Gastroesophageal sphincter (tissue), 4 donors: ENCODE results near the gene TTYH3. TPM values are rescaled to one million over a fixed set of nuclear protein-coding genes. Genes with fewer than 3 reads are reported as not detected.
"Not testable (repeated sequence)": the region's sequence is repeated elsewhere in the genome, so short reads cannot be mapped to it uniquely, and the experiment has no call there.

Experiments
- ATAC-seq: fragments of 150-250 bp; one replicate; pipeline ENCODE4 v1.9.1; 2016; ENCODE audit warnings: mild to moderate bottlenecking, moderate library complexity
- H3K27ac ChIP-seq, 4 donors: fragments of 200-600 bp; sonication (generic) in 3 of 4; 1 replicate in 3 of 4; 2 replicates in 1 of 4; pipeline ENCODE4 v1.5.1; 2016 to 2019
- H3K27me3 ChIP-seq: fragments of 200-600 bp; sonication (generic); one replicate; pipeline ENCODE4 v1.5.1; 2019
- H3K36me3 ChIP-seq, 2 donors: fragments of 200-600 bp; sonication (generic); one replicate each; pipeline ENCODE4 v1.5.1; 2019; ENCODE audit warnings: control low read depth in 1 of 2
- H3K4me1 ChIP-seq, 3 donors: fragments of 200-600 bp; sonication (generic); 1 replicate in 2 of 3; 2 replicates in 1 of 3; pipeline ENCODE4 v1.5.1; 2016 to 2019; ENCODE audit warnings: control low read depth in 2 of 3
- H3K4me3 ChIP-seq, 2 donors: fragments of 200-600 bp; sonication (generic); one replicate each; pipeline ENCODE4 v1.5.1; 2019; ENCODE audit warnings: mild to moderate bottlenecking in 1 of 2, moderate library complexity in 1 of 2
- H3K9me3 ChIP-seq, 3 donors: fragments of 200-600 bp; sonication (generic); one replicate each; pipeline ENCODE4 v1.5.1; 2017 to 2019; ENCODE audit warnings: control low read depth in 2 of 3
- EP300 ChIP-seq: sonication (generic); formaldehyde crosslinking; IDR thresholded peaks from one replicate; pipeline ENCODE4 v1.6.1; 2017; ENCODE audit warnings: antibody characterized with exemption, mild to moderate bottlenecking
- POLR2A ChIP-seq, 2 donors: fragments of 450-650 bp; IDR thresholded peaks; one replicate each; pipeline ENCODE4 v1.6.1; 2017; ENCODE audit warnings: antibody characterized with exemption in 2 of 2, mild to moderate bottlenecking in 2 of 2, moderate library complexity in 1 of 2
- POLR2AphosphoS5 ChIP-seq: sonication (generic); formaldehyde crosslinking; IDR thresholded peaks from one replicate; pipeline ENCODE4 v1.6.1; 2017; ENCODE audit warnings: antibody characterized with exemption
- WGBS, 2 donors: methylation state at CpG; one replicate each; pipeline ENCODE4 v1.1.5; 2018; ENCODE audit warnings: low coverage in 1 of 2; 5-methylcytosine and 5-hydroxymethylcytosine counted together
- total RNA-seq, 4 donors: library from RNA; depleted of rRNA; stranded (reverse); fragments of >200 nt; gene quantifications; one replicate each; pipeline ENCODE4 v1.1.0, GENCODE V29; 2016
- TF ChIP-seq, protein P1 (sequence below), 4 experiments: fragments of 200-600 bp in 2 of 4; fragments of 450-650 bp in 2 of 4; sonication (generic) in 1 of 4; IDR thresholded peaks; one replicate each; pipeline ENCODE4 v1.5.1; 2017 to 2019; ENCODE audit warnings: antibody characterized with exemption in 4 of 4, mild to moderate bottlenecking in 2 of 4, moderate library complexity in 2 of 4

Gene TTYH3
- total RNA-seq, 4 donors from 2014 or later: 11.2 to 29.8 (median 16.9) TPM

DNA sequence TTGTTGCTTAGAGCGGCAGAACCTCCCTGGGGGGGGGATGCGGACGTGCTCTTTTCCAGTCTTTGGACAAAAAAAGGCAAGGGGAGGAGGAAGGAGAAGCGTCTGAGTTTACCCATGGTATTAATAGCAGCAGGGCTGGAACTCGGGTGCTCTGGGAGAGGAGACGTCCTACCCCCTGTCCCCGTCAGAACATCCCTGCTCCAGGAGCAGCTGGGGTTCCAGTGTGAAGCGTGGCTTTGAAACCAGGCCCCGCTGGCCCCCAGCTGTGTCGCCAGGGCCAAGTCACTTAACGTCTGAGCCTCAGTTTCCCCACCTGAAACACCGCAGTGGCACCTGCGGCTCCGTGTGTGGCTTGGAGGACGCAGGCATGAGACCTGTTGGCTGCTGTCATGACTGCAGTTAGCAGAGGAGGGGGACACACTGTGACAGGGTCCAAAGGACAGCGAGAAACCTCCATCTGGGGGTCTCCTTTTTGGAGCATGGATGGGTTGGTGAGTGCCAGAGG lies 57.6 kb downstream of the TTYH3 start:
- WGBS, 2 donors: 53% methylated on average over 2 of the region's 16 CpGs; no CpG with 5 or more reads in 1 of the 2 donors
- ATAC-seq: no peak
- no peaks in the 10 kb centered on the region for H3K36me3 ChIP-seq
- H3K27me3 ChIP-seq: peaks cover 53% of the 10 kb centered on the region
- H3K4me3 ChIP-seq: no peak overlapping the region
- no peaks in the 10 kb centered on the region for H3K9me3 ChIP-seq
- TF ChIP-seq, protein P1, sequence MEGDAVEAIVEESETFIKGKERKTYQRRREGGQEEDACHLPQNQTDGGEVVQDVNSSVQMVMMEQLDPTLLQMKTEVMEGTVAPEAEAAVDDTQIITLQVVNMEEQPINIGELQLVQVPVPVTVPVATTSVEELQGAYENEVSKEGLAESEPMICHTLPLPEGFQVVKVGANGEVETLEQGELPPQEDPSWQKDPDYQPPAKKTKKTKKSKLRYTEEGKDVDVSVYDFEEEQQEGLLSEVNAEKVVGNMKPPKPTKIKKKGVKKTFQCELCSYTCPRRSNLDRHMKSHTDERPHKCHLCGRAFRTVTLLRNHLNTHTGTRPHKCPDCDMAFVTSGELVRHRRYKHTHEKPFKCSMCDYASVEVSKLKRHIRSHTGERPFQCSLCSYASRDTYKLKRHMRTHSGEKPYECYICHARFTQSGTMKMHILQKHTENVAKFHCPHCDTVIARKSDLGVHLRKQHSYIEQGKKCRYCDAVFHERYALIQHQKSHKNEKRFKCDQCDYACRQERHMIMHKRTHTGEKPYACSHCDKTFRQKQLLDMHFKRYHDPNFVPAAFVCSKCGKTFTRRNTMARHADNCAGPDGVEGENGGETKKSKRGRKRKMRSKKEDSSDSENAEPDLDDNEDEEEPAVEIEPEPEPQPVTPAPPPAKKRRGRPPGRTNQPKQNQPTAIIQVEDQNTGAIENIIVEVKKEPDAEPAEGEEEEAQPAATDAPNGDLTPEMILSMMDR (IDR thresholded peaks at IDR 0.05): no peak
- peaks cover 0 to 23% (median 11%) of the 10 kb centered on the region in 3 donors for H3K4me1 ChIP-seq
- no peak overlapping the region for H3K27ac ChIP-seq

DNA sequence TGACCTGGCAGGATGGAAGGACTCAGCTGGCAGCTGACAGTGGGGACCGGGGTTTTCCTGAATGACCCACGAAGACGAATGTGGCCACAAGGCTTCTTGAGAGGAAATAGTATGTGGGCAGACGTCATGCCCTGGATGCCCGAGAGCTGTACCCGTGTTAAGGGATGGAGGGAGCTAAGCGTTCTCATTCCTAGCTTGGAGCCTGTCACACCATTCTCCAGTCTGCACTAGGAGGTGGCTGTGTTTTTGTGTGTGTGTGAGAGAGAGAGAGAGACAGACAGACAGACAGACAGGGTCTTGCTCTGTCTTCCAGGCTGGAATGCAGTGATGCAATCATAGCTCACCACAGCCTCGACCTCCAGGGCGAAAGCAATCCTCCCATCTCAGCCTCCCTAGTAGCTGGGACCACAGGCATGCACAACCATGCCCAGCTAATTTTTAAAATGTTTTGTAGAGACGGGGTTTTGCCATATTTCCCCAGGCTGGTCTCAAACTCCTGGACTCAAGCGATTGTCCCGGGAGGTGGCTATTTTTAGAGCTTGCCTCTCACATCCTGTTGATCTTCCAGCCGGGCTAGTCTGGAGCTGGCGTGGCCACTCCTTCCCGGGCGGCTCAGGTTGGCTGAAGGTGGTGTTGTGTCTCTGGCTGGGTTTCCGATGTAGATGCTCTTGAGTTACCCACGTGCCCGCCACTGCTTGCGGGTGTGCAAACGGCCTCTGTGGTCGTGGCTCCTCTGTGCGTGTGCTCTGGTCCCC lies 58.3 kb downstream of the TTYH3 start:
- ATAC-seq: no peak
- H3K27me3 ChIP-seq: peaks cover 45% of the 10 kb centered on the region
- no peak overlapping the region for H3K27ac ChIP-seq
- H3K4me3 ChIP-seq: no peak overlapping the region
- no peak for TF ChIP-seq EP300
- TF ChIP-seq, protein P1 (IDR thresholded peaks at IDR 0.05): no peak
- TF ChIP-seq POLR2A (IDR thresholded peaks at IDR 0.05): no peak
- TF ChIP-seq POLR2AphosphoS5: no peak
- no peaks in the 10 kb centered on the region for H3K9me3 ChIP-seq
- H3K4me1 ChIP-seq: peaks cover 0 to 23% (median 11%) of the 10 kb centered on the region in 3 donors
- 77% methylated on average over 3 of the region's 23 CpGs; no CpG with 5 or more reads in 1 of the 2 donors for WGBS, 2 donors
- H3K36me3 ChIP-seq: no peaks in the 10 kb centered on the region

DNA sequence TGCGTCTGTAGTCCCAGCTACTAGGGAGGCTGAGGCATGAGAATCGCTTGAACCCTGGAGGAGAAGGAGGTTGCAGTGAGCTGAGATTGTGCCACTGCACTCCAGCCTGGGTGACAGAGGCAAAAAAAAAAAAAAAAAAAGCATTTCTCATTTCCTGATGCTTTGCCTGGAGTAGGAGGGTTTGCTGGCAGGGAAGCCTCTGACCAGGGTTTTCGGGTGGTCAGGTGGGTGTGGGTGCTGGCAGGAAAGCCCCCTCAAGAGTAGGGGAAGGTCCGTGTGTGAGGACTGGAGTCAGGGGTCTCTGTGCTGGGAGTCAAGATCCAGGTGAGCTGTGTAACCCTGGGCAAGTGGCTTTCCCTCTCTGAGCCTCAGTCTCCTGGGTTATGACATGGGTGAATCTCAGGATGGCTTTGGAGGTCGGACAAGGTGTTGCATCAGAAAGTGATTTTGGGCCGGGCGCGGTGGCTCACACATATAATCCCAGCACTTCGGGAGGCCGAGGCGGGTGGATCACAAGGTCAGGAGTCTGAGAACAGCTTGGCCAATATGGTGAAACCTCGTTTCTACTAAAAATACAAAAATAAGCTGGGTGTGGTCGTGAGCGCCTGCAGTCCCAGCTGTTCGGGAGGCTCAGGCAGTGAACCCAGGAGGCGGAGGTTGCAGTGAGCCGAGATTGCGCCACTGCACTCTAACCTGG lies 59.4 kb downstream of the TTYH3 start:
- peak; percentile 74 for ATAC-seq
- H3K9me3 ChIP-seq: no peaks in the 10 kb centered on the region
- WGBS, 2 donors: 64% methylated on average over 8 of the region's 18 CpGs; no CpG with 5 or more reads in 1 of the 2 donors
- H3K4me1 ChIP-seq: peaks cover 0 to 23% (median 11%) of the 10 kb centered on the region in 3 donors
- peaks cover 37% of the 10 kb centered on the region for H3K27me3 ChIP-seq
- no peak overlapping the region for H3K27ac ChIP-seq
- H3K36me3 ChIP-seq: no peaks in the 10 kb centered on the region
- TF ChIP-seq EP300 (no peak), POLR2A (IDR thresholded peaks at IDR 0.05) (no peak), POLR2AphosphoS5 (no peak)
- TF ChIP-seq, protein P1 (IDR thresholded peaks at IDR 0.05): no peak
- no peak overlapping the region for H3K4me3 ChIP-seq

DNA sequence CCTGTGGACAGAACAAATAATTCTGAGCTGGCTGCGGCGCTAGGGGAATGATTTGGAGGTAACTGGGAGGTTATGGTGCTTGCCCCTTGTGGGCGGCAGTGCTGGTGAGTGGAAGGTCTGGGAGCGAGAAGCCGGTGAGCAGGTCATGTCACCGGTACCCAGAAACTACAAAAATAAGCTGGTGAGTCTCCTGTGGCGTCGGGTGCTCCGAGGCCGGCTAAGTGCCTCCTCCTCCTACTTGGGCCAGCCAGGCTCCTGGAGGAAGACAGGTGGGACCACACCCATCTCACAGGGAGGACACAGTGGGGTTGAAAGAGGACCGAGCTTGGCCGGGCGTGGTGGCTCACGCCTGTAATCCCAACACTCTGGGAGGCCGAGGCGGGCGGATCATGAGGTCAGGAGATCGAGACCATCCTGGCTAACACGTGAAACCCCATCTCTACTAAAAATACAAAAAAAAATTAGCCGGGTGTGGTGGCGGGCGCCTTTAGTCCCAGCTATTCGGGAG lies 60.2 kb downstream of the TTYH3 start:
- H3K27ac ChIP-seq, H3K4me3 ChIP-seq, H3K36me3 ChIP-seq, H3K9me3 ChIP-seq, ATAC-seq: not testable (repeated sequence)
- peaks cover 0 to 23% (median 11%) of the 10 kb centered on the region in 3 donors for H3K4me1 ChIP-seq
- 96 to 100% methylated on average over 1 to 3 of the region's 23 CpGs for WGBS, 2 donors
- H3K27me3 ChIP-seq: peaks cover 29% of the 10 kb centered on the region

- TF ChIP-seq, protein P1 (IDR thresholded peaks at IDR 0.05): no peak
- TF ChIP-seq POLR2A (IDR thresholded peaks at IDR 0.05) (no peak), POLR2AphosphoS5 (no peak), EP300 (no peak)
- ATAC-seq: no peak
- 60 to 89% methylated on average over 2 to 8 of the region's 14 CpGs for WGBS, 2 donors
- H3K9me3 ChIP-seq: no peaks in the 10 kb centered on the region
- H3K27ac ChIP-seq: no peak overlapping the region
- H3K27me3 ChIP-seq: peaks cover 23% of the 10 kb centered on the region
- no peak overlapping the region for H3K4me3 ChIP-seq
- H3K36me3 ChIP-seq: no peaks in the 10 kb centered on the region
- peaks cover 0 to 18% (median 8%) of the 10 kb centered on the region in 3 donors for H3K4me1 ChIP-seq
These were observed 60.8 kb downstream of the TTYH3 start for GRCh38 chr7:2692543-2692942.

DNA sequence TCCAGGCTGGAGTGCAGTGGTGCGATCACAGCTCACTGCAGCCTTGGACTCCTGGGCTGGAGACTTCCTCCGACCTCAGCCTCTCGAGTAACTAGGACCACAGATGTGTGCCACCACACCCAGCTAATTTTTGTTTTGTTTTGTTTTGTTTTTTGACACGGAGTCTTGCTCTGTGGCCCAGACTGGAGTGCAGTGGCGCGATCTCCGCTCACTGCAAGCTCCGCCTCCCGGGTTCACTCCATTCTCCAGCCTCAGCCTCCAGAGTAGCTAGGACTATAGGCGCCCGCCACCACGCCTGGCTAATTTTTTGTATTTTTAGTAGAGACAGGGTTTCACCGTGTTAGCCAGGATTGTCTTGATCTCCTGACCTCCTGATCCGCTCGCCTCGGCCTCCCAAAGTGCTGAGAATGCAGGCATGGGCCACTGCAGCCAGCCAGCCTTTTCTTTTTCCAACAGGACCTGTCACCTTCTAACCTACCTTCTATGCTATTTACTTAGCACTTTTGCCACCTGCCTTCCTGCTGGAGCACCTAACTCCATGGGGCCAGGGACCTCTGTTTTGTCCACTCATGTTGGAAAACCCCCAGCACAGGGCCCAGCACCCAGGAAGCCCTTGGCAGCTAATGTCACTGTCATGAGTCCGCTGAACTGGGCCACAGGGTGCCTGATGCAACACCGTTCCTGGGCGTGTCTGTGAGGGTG lies 61.8 kb downstream of the TTYH3 start:
- 70 to 88% methylated on average over 4 to 16 of the region's 19 CpGs for WGBS, 2 donors
- H3K36me3 ChIP-seq, H3K4me3 ChIP-seq, H3K9me3 ChIP-seq, H3K27ac ChIP-seq, H3K4me1 ChIP-seq, ATAC-seq: not testable (repeated sequence)
- peaks cover 13% of the 10 kb centered on the region for H3K27me3 ChIP-seq

GRCh38 chr7:2694122-2694436 lies 62.3 kb downstream of the TTYH3 start:
- H3K27ac ChIP-seq, H3K4me1 ChIP-seq, ATAC-seq, H3K4me3 ChIP-seq, H3K9me3 ChIP-seq, H3K36me3 ChIP-seq, H3K27me3 ChIP-seq: not testable (repeated sequence)
- 80% methylated on average over 1 of the region's 8 CpGs; no CpG with 5 or more reads in 1 of the 2 donors for WGBS, 2 donors
